Stomach smooth muscle (tissue), 2 donors: ENCODE data around the gene FAM13A.
"Not testable (repeated sequence)": the region's sequence is repeated elsewhere in the genome, so short reads cannot be mapped to it uniquely, and the experiment has no call there.

Experiments used
- H3K27ac ChIP-seq: one replicate; pipeline ENCODE4 v1.7.0; 2013; ENCODE audit warnings: mild to moderate bottlenecking, low read length, inconsistent platforms
- H3K27me3 ChIP-seq, 2 donors: one replicate each; pipeline ENCODE4 v1.7.0; 2013; ENCODE audit warnings: low read length in 2 of 2; ENCODE audit not compliant: insufficient read depth in 2 of 2, control insufficient read depth in 1 of 2
- H3K36me3 ChIP-seq, 2 donors: one replicate each; pipeline ENCODE4 v1.7.0; 2013; ENCODE audit warnings: low read length in 2 of 2; ENCODE audit not compliant: control insufficient read depth in 2 of 2, insufficient read depth in 2 of 2
- H3K4me1 ChIP-seq: one replicate; pipeline ENCODE4 v1.7.0; 2013; ENCODE audit warnings: low read length; ENCODE audit not compliant: control insufficient read depth, insufficient read depth
- H3K4me3 ChIP-seq, 2 donors: one replicate each; pipeline ENCODE4 v1.7.0; 2013; ENCODE audit warnings: low read length in 2 of 2
- H3K9ac ChIP-seq, 2 donors: one replicate each; pipeline ENCODE4 v1.7.0; 2013; ENCODE audit warnings: low read length in 2 of 2, mild to moderate bottlenecking in 1 of 2
- H3K9me3 ChIP-seq, 2 donors: one replicate each; pipeline ENCODE4 v1.7.0; 2013; ENCODE audit warnings: low read length in 2 of 2; ENCODE audit not compliant: control insufficient read depth in 2 of 2
- donor health status: healthy.
- donor health status: Pancreatic carcinoma.

Gene FAM13A

DNA sequence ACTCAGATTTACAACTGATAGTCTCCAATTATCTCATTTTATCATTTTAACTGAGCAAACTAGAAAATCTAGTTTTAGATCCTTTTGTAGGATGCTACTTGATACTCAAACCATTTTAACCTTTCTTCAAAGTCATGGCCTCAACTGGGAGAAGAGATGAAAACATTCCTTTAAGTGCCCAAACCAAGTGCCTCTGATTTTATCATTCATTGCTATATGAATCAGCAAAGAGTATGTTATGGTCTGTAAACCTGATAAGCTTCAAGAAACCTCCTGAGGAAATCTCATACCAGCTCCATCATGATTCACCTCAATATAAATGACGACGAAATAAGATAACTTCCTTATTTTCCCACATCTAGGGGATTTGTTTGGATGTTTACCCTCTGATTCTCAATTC is 119.9 kb downstream of the FAM13A start:
- H3K9ac ChIP-seq: no peak overlapping the region
- no peak overlapping the region for H3K4me3 ChIP-seq
- H3K9me3 ChIP-seq: no peaks in the 10 kb centered on the region
- no peak overlapping the region for H3K27ac ChIP-seq
- H3K4me1 ChIP-seq: no peaks in the 10 kb centered on the region
- H3K27me3 ChIP-seq: no peaks in the 10 kb centered on the region
- H3K36me3 ChIP-seq: peaks cover 0 to 5% of the 10 kb centered on the region in 2 donors

DNA sequence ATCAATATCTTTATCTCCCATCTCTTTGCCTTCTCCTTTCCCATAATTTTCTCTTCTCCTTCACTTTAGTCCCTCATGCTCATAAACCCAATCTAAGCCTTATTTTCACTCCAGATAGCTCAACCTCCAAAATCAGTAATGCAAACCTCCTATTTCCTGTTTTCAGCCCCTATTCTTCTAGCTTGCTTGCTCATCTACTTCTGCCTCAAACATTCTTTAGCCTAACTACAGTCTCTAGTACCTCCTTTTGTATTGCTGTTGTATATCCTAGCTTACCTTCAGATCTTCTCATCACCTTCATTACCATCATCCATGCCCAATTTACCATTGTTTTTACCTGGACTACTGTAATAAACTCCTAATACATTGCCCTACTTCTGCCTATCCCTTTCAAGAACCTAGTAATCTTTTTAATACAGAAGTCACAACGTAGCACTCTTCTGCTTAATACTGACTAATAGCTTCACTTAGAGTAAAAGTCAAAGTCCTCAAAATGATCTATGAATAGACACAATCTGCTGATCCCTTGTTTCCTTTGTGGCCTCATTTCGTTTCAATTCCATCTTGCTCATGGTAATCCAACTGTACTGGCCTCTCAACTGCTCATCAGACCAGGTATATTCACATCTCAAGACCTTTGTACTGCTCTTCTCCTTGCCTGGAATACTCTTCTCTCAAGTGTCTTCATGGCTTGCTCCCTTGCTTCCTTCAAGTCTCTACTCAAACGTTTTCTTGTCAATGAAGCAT is 123.4 kb downstream of the FAM13A start:
- Histone ChIP-seq H3K4me1 (no peaks in the 10 kb centered on the region), H3K9me3 (no peaks in the 10 kb centered on the region), H3K36me3 (peaks cover 2 to 8% of the 10 kb centered on the region in 2 donors), H3K27ac (no peak overlapping the region), H3K4me3 (no peak overlapping the region), H3K9ac (no peak overlapping the region), H3K27me3 (no peaks in the 10 kb centered on the region)

DNA sequence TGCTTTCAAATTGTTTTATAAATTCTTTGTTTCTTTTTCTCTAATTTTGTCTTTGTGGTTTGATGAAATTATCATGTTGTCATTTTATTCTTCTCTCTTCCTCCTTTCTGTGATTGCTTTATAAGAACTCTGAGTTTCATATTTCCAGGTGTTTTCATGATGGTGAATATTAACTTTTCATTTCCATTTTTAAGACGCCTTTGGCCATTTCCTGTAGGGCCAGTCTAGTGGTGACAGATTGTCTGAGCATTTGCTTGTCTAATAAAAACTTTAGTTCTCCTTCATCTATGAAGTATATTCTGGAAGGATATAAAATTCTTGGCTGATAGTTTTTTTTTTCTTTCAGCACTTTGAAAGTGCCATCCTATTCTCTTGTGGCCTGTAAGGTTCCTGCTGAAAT is 128.1 kb downstream of the FAM13A start:
- Histone ChIP-seq H3K9me3 (no peaks in the 10 kb centered on the region), H3K36me3 (peaks cover 2 to 4% of the 10 kb centered on the region in 2 donors), H3K9ac (no peak overlapping the region), H3K27ac (no peak overlapping the region), H3K4me3 (no peak overlapping the region), H3K4me1 (no peaks in the 10 kb centered on the region), H3K27me3 (no peaks in the 10 kb centered on the region)

DNA sequence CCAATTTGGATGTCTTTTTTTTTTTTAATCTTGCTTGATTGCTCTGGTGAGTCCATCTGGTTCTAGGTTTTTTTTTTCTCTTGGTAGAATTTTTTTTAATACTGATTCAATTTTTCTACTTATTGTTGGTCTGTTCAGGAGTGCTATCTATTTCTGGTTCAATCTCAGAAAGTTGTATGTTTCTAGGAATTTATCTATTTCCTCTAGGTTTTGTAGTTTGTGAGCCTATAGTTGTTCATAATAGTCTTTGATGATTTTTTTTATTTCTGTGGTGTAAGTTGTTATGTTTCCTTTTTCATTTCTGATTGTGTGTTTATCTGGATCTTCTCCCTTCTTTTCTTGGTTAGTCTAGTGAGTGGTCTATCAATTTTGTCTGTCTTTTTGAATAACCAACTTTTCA is 129.6 kb downstream of the FAM13A start:
- Histone ChIP-seq H3K9ac (no peak overlapping the region), H3K4me3 (no peak overlapping the region), H3K27ac (no peak overlapping the region), H3K4me1 (no peaks in the 10 kb centered on the region), H3K9me3 (no peaks in the 10 kb centered on the region), H3K36me3 (peaks cover 2 to 4% of the 10 kb centered on the region in 2 donors), H3K27me3 (no peaks in the 10 kb centered on the region)

DNA sequence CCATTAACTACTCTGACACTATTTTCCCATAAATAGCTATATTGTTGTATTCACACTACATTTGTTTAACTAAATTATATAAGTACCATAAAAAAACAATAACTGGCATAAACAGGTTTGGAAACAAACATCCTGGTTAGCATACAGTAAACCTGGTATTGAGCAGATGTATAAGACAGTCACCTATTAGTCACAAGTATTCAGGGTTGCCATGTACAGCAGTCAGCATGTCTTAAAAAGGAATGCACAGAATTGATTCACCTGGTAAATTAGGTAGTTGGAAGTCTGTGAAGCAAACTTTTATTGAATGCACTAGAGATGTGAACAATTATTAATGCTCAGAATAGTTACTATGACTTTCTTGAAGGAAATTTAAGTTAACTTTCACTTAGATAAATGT is 137.9 kb downstream of the FAM13A start:
- no peak overlapping the region for H3K9ac ChIP-seq
- H3K4me1 ChIP-seq: no peaks in the 10 kb centered on the region
- H3K27ac ChIP-seq: no peak overlapping the region
- no peaks in the 10 kb centered on the region for H3K9me3 ChIP-seq
- H3K4me3 ChIP-seq: no peak overlapping the region
- H3K36me3 ChIP-seq: no peaks in the 10 kb centered on the region
- H3K27me3 ChIP-seq: no peaks in the 10 kb centered on the region

DNA sequence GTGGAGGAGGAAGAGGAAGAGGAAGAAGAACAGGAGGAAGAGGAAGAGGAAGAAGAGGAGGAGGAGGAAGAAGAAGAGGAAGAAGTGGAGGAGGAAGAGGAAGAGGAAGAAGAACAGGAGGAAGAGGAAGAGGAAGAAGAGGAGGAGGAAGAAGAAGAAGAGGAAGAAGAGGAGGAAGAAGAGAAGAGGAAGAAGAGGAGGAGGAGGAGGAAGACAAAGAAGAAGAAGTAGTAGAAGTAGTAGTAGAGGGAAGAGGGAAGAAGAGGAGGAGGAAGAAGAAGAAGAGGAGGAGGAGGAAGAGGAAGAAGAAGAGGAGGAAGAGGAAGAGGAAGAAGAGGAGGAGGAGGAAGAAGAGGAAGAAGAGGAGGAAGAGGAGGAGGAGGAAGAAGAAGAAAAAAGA is 143.8 kb downstream of the FAM13A start:
- not testable (repeated sequence) for H3K27me3 ChIP-seq, H3K27ac ChIP-seq, H3K4me1 ChIP-seq, H3K9ac ChIP-seq, H3K36me3 ChIP-seq, H3K9me3 ChIP-seq, H3K4me3 ChIP-seq

DNA sequence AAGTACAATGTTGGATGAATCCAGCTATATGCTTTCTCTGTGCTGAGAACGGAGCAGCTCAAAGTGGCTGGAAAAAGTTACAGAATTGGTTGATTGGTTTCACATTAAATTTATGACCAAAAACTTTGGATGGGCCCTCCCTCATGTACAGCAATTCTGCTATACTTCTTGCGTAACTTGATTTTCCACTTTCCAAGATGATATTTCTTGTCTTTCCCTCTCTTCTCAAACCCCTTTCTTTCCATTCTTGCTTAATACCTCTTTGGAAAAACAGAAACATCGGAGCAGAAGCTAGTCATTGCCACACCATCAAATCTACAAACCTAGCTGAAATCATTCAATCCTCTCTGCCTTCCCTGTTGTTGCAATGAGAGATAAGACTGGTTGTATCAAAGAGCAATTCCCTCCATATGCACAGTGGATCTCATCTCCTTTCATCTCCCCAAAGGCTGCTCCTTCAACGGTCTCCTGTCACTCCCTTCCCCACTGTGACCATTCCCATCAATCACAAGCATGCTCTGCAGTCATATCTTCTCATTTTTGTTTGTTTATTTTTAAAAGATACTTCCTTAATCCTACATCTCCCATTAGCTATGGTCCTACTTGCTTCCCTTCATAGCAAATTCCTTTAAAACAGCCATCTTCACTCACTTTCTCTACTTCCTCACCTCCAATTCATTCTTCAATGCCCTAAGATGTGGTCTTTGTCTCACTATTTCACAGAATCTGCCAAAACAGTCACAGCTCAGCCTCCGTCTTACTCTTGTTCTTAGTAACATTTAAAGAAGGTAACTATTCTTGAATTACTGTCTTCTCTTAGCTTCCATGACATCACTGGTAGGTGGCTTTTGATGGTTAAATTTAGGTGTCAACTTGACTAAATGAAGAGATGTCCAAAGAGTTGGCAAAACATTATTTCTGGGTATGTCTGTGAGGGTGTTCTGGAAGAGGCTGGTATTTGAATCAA is 145.5 kb downstream of the FAM13A start:
- no peak overlapping the region for H3K9ac ChIP-seq
- H3K4me1 ChIP-seq: peaks cover 2% of the 10 kb centered on the region
- no peaks in the 10 kb centered on the region for H3K27me3 ChIP-seq
- no peaks in the 10 kb centered on the region for H3K9me3 ChIP-seq
- H3K36me3 ChIP-seq: no peaks in the 10 kb centered on the region
- no peak overlapping the region for H3K27ac ChIP-seq
- H3K4me3 ChIP-seq: no peak overlapping the region

DNA sequence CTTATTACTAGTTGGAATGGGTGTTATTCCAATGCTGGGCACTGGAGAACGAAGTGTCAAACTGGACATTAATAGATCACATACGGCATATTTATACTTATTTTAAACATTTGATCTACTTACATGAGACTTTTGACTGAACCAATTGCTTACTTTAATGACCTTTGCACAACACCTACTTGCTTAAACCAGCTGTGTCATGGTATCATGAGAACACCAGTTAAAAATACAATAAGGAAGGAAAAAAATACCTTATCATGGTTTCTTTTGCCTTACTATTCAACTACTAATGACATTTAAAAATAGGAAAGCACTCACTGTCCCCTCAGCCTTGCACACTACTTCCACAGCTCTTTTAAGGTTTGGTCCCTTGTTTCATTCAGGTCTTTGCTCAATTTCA is 146.9 kb downstream of the FAM13A start:
- Histone ChIP-seq H3K27me3 (no peaks in the 10 kb centered on the region), H3K9me3 (no peaks in the 10 kb centered on the region), H3K36me3 (no peaks in the 10 kb centered on the region), H3K4me3 (no peak overlapping the region), H3K4me1 (peaks cover 2% of the 10 kb centered on the region), H3K9ac (no peak overlapping the region), H3K27ac (no peak overlapping the region)

DNA sequence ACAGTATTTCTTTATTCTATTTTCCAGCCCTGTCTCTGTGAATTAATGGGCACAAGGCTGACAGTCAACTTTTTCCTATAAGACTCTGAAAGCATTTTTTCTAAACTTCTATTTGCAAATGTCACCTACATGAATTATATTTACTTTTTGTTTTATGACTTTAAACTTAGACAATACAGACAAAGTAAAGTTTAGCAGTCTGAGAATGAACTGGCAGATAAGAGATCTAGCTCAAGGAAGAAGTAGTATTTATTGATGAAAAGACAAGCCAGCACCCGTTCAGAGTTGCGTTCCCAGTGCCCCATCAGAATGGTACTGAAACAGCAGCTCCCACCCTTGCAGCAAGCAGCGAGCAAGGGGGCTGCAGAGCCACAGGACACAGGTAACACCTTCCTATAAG is 148.5 kb downstream of the FAM13A start:
- H3K27me3 ChIP-seq: no peaks in the 10 kb centered on the region
- no peak overlapping the region for H3K9ac ChIP-seq
- no peak overlapping the region for H3K27ac ChIP-seq
- peaks cover 0 to 3% of the 10 kb centered on the region in 2 donors for H3K36me3 ChIP-seq
- H3K4me3 ChIP-seq: no peak overlapping the region
- H3K4me1 ChIP-seq: peaks cover 2% of the 10 kb centered on the region
- H3K9me3 ChIP-seq: no peaks in the 10 kb centered on the region

DNA sequence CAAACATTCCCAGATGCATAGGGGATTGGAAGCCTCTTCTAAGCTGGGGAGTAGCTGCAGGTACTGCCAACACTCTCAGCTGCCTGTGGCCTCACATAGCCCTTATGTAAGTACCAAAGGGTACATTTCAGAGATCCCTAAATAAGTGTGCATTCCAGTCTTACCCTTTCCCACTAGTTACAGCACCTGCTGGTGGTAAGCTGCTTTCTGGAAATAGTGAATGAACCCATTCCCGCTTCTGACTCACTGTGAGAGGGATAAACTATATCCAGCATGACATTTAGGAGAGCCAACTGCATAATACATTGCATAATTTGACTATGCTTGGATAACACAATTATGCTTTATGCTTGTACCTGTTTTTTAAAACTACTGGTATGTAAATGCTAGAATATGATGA is 149.0 kb downstream of the FAM13A start:
- no peak overlapping the region for H3K27ac ChIP-seq
- H3K4me1 ChIP-seq: peaks cover 2% of the 10 kb centered on the region
- no peaks in the 10 kb centered on the region for H3K27me3 ChIP-seq
- peaks cover 0 to 3% of the 10 kb centered on the region in 2 donors for H3K36me3 ChIP-seq
- no peaks in the 10 kb centered on the region for H3K9me3 ChIP-seq
- H3K4me3 ChIP-seq: no peak overlapping the region
- no peak overlapping the region for H3K9ac ChIP-seq

DNA sequence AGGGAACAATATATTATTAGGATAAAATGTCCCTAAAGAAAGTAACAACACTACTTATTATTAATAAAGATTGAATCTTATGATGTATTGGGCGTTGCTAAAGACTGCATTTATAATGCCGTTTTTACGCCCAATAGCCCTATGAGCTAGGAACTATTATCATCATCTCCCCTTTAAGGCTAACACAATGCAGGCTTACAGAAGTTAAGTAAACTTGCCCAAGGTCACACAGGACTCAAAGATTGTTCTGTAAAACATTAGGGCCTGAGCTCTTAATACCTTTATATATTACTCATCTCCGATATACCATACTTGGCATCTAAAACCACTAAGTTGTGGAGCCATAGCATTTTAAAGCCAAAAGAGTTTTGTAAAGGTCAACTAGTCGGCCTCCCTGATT is 149.5 kb downstream of the FAM13A start:
- Histone ChIP-seq H3K27me3 (no peaks in the 10 kb centered on the region), H3K27ac (no peak overlapping the region), H3K4me3 (no peak overlapping the region), H3K9me3 (no peaks in the 10 kb centered on the region), H3K9ac (no peak overlapping the region), H3K36me3 (peaks cover 0 to 3% of the 10 kb centered on the region in 2 donors), H3K4me1 (peaks cover 2% of the 10 kb centered on the region)
